Stimulated activated CD4-positive, alpha-beta T cell treated with anti-CD3 and anti-CD28 coated beads, Interleukin-2, amount 100 ng/mL, for 24 hours (primary cell): Measurements from ENCODE around the gene THADA.
"Not testable (repeated sequence)": the region's sequence is repeated elsewhere in the genome, so short reads cannot be mapped to it uniquely, and the experiment has no call there.

Experiments used
- DNase-seq, 2 donors: peaks; one replicate each; pipeline ENCODE4 v3.0.0-alpha.2; 2020

Gene THADA

GRCh38 chr2:43462866-43463641, 132.8 kb downstream of the THADA start:
- no peak for DNase-seq

- DNase-seq: no peak
Observed at GRCh38 chr2:43461453-43462073, 134.3 kb downstream of the THADA start.

- DNase-seq: no peak
Observed at GRCh38 chr2:43460611-43461365, 135.1 kb downstream of the THADA start.

- no peak for DNase-seq
Observed at GRCh38 chr2:43460174-43460546, 135.7 kb downstream of the THADA start.

GRCh38 chr2:43459446-43460173, 136.2 kb downstream of the THADA start:
- no peak for DNase-seq

GRCh38 chr2:43458014-43458628, 137.7 kb downstream of the THADA start:
- no peak for DNase-seq

- DNase-seq: no peak
Observed at GRCh38 chr2:43455731-43456642, 139.9 kb downstream of the THADA start.

GRCh38 chr2:43455296-43455695, 140.5 kb downstream of the THADA start:
- DNase-seq: no peak

GRCh38 chr2:43454791-43455190, 141.0 kb downstream of the THADA start:
- no peak for DNase-seq

GRCh38 chr2:43453179-43454170, 142.4 kb downstream of the THADA start:
- no peak for DNase-seq

GRCh38 chr2:43452318-43452731, 143.5 kb downstream of the THADA start:
- no peak for DNase-seq

- no peak for DNase-seq
Observed at GRCh38 chr2:43450617-43451016, 145.2 kb downstream of the THADA start.

- DNase-seq: no peak
Observed at GRCh38 chr2:43448822-43449110, 147.1 kb downstream of the THADA start.

GRCh38 chr2:43448011-43448821, 147.6 kb downstream of the THADA start:
- DNase-seq: no peak

- not testable (repeated sequence) for DNase-seq
Observed at GRCh38 chr2:43446755-43447154, 149.1 kb downstream of the THADA start.

- DNase-seq: no peak
Observed at GRCh38 chr2:43445781-43446180, 150.1 kb downstream of the THADA start.

- DNase-seq: no peak
Observed at GRCh38 chr2:43444989-43445645, 150.7 kb downstream of the THADA start.

- DNase-seq: no peak
Observed at GRCh38 chr2:43443282-43443681, 152.6 kb downstream of the THADA start.

GRCh38 chr2:43441195-43441594, 154.6 kb downstream of the THADA start:
- no peak for DNase-seq
